T-cell (primary cell): ENCODE measurements around the gene UPK3A. TPM values are rescaled to one million over a fixed set of nuclear protein-coding genes. Genes with fewer than 3 reads are reported as not detected.
"Not testable (repeated sequence)": the region's sequence is repeated elsewhere in the genome, so short reads cannot be mapped to it uniquely, and the experiment has no call there.

Experiments
- ATAC-seq, 4 experiments: fragments of 200-7000 bp in 3 of 4; fragments of 150-1000 bp in 1 of 4; cut with Tn5 transposase; replicated peaks in 1 of 4; 1 replicate in 3 of 4; 2 replicates in 1 of 4; pipeline ENCODE4 v1.10.0; 2021; ENCODE audit warnings: moderate library complexity in 3 of 4, mild to moderate bottlenecking in 2 of 4, moderate number of reproducible peaks in 1 of 4
- CTCF ChIA-PET, 2 donors: fragments of 300-600 bp; sonication (Branson Sonifier 250); formaldehyde crosslinking; loops; one replicate each; lab custom pipeline; 2022; ENCODE audit warnings: antibody characterized with exemption in 2 of 2; lab: Charles Lee
- POLR2A ChIA-PET, 2 donors: fragments of 300-600 bp; sonication (Branson Sonifier 250); formaldehyde crosslinking; loops; one replicate each; lab custom pipeline; 2022; ENCODE audit warnings: antibody characterized with exemption in 2 of 2; lab: Charles Lee
- DNase-seq, 35 experiments: peaks; one replicate each; pipeline versions ENCODE4 v3.0.0 to v3.0.0-alpha.2; 2013 to 2023
- H3K27ac ChIP-seq: one replicate; pipeline ENCODE4 v1.5.1; 2013; ENCODE audit warnings: low read length
- H3K27me3 ChIP-seq, 2 experiments: replicated peaks in 1 of 2; 1 replicate in 1 of 2; 2 replicates in 1 of 2; pipeline versions ENCODE4 v1.6.1 to v1.7.0; 2013; ENCODE audit warnings: low read length in 1 of 2, mixed read lengths in 1 of 2; ENCODE audit not compliant: control insufficient read depth in 2 of 2, insufficient read depth in 2 of 2; ENCODE audit errors: extremely low read depth in 1 of 2
- H3K36me3 ChIP-seq, 2 donors: 1 replicate in 1 of 2; 2 replicates in 1 of 2; pipeline versions ENCODE4 v1.6.1 to v1.7.0; 2013; ENCODE audit warnings: low read length in 1 of 2; ENCODE audit not compliant: control insufficient read depth in 2 of 2, insufficient read depth in 1 of 2; ENCODE audit errors: extremely low read depth in 1 of 2
- H3K4me1 ChIP-seq, 2 experiments: 1 replicate in 1 of 2; 2 replicates in 1 of 2; pipeline versions ENCODE4 v1.6.1 to v1.7.0; 2013; ENCODE audit warnings: low read length in 2 of 2, mixed read lengths in 1 of 2; ENCODE audit not compliant: insufficient read depth in 2 of 2, control insufficient read depth in 1 of 2; ENCODE audit errors: extremely low read depth in 1 of 2
- H3K4me3 ChIP-seq, 2 donors: 1 replicate in 1 of 2; 2 replicates in 1 of 2; pipeline versions ENCODE4 v1.5.1 to v1.7.0; 2013; ENCODE audit warnings: mild to moderate bottlenecking in 2 of 2, low read length in 1 of 2, moderate library complexity in 1 of 2; ENCODE audit not compliant: control insufficient read depth in 1 of 2; ENCODE audit errors: extremely low read depth in 1 of 2
- H3K9me3 ChIP-seq: 2 replicates; pipeline ENCODE4 v1.7.0; 2013
- H3K27ac Mint-ChIP-seq, 2 donors: one replicate each; pipeline ENCODE4 v1.8.0; 2020 to 2021; ENCODE audit warnings: mild to moderate bottlenecking in 2 of 2, mixed read lengths in 2 of 2
- H3K27me3 Mint-ChIP-seq, 2 donors: one replicate each; pipeline ENCODE4 v1.8.0; 2021 to 2022; ENCODE audit warnings: mixed read lengths in 2 of 2
- H3K36me3 Mint-ChIP-seq: one replicate; pipeline ENCODE4 v1.8.0; 2021; ENCODE audit warnings: mixed read lengths
- H3K4me1 Mint-ChIP-seq, 3 donors: one replicate each; pipeline ENCODE4 v1.8.0; 2020 to 2022; ENCODE audit warnings: mixed read lengths in 3 of 3, mild to moderate bottlenecking in 1 of 3
- H3K4me3 Mint-ChIP-seq, 3 donors: one replicate each; pipeline ENCODE4 v1.8.0; 2020 to 2022; ENCODE audit warnings: mild to moderate bottlenecking in 3 of 3, mixed read lengths in 3 of 3, moderate library complexity in 3 of 3
- H3K9me3 Mint-ChIP-seq, 3 donors: one replicate each; pipeline ENCODE4 v1.8.0; 2020 to 2022; ENCODE audit warnings: mixed read lengths in 3 of 3
- WGBS: methylation state at CpG from one replicate; pipeline ENCODE4 v1.1.5; 2013; ENCODE audit warnings: missing lambda C conversion rate; ENCODE audit not compliant: insufficient coverage; 5-methylcytosine and 5-hydroxymethylcytosine counted together
- total RNA-seq, 35 experiments: library from RNA in 6 of 35; stranded (reverse) in 6 of 35; fragments of 120-200 nt in 1 of 35; gene quantifications; one replicate each; pipeline versions ENCODE4 v1.2.1 to v1.2.4 and lab custom pipeline; 2013 to 2026

UPK3A gene
- total RNA-seq, 5 donors from 2014 or later (not counting 1 experiment from before 2014, with no cell fraction given) = not detected

- CTCF ChIA-PET = no interaction called here
- Histone ChIP-seq H3K27me3 (peaks cover 0 to 51% of the 10 kb centered on the region in 2 experiments), H3K36me3 (no peaks in the 10 kb centered on the region), H3K9me3 (no peaks in the 10 kb centered on the region), H3K4me3 (no peak overlapping the region), H3K4me1 (peaks cover 4 to 17% of the 10 kb centered on the region in 2 experiments), H3K27ac (no peak overlapping the region)
- H3K36me3 Mint-ChIP-seq = no peaks in the 10 kb centered on the region
- WGBS = 83% methylated on average over 7 of the region's 16 CpGs
- H3K27me3 Mint-ChIP-seq = peaks cover 3% of the 10 kb centered on the region in 2 donors
- H3K4me3 Mint-ChIP-seq = peak overlapping the region; percentile 73 to 85 (median 80)
- H3K4me1 Mint-ChIP-seq = peaks cover 10 to 15% (median 12%) of the 10 kb centered on the region in 3 donors
- no peak overlapping the region for H3K27ac Mint-ChIP-seq
- no peak for DNase-seq
- H3K9me3 Mint-ChIP-seq = no peaks in the 10 kb centered on the region
- POLR2A ChIA-PET = no interaction called here
- ATAC-seq = no peak
Measured at GRCh38 chr22:45270095-45271020, 14.4 kb upstream of the UPK3A start.

GRCh38 chr22:45271667-45272201, 13.0 kb upstream of the UPK3A start:
- Mint-ChIP-seq H3K4me3 (no peak overlapping the region), H3K27me3 (peaks cover 3% of the 10 kb centered on the region in 2 donors), H3K9me3 (no peaks in the 10 kb centered on the region), H3K4me1 (peaks cover 10 to 15% (median 12%) of the 10 kb centered on the region in 3 donors), H3K27ac (peak overlapping the region in 1 of 2 donors; percentile 4), H3K36me3 (no peaks in the 10 kb centered on the region)
- Histone ChIP-seq H3K36me3 (no peaks in the 10 kb centered on the region), H3K27me3 (peaks cover 0 to 49% of the 10 kb centered on the region in 2 experiments), H3K4me3 (no peak overlapping the region), H3K4me1 (peaks cover 4 to 17% of the 10 kb centered on the region in 2 experiments), H3K9me3 (no peaks in the 10 kb centered on the region), H3K27ac (no peak overlapping the region)
- DNase-seq = no peak
- ChIA-PET CTCF (interaction anchor here (0.6 to 0.9 kb wide), 4 partner anchors 10 to 153 kb away, joined by 3 to 9 read pairs (median 4); no protein-coding TSS in a partner anchor), POLR2A (no interaction called here)
- no peak for ATAC-seq
- WGBS = 70% methylated on average over 5 of the region's 13 CpGs

GRCh38 chr22:45272498-45272897, 12.3 kb upstream of the UPK3A start:
- Mint-ChIP-seq H3K27me3 (peaks cover 3% of the 10 kb centered on the region in 2 donors), H3K36me3 (no peaks in the 10 kb centered on the region), H3K4me1 (peaks cover 10 to 15% (median 12%) of the 10 kb centered on the region in 3 donors), H3K27ac (no peak overlapping the region), H3K9me3 (no peaks in the 10 kb centered on the region), H3K4me3 (no peak overlapping the region)
- H3K9me3 ChIP-seq = no peaks in the 10 kb centered on the region
- CTCF ChIA-PET = interaction anchor here (0.8 to 0.9 kb wide), 2 partner anchors 152 to 165 kb away, joined by 3 to 9 read pairs; no protein-coding TSS in a partner anchor
- DNase-seq = no peak
- no peak overlapping the region for H3K27ac ChIP-seq
- POLR2A ChIA-PET = no interaction called here
- no peak overlapping the region for H3K4me3 ChIP-seq
- no peaks in the 10 kb centered on the region for H3K36me3 ChIP-seq
- H3K4me1 ChIP-seq = peaks cover 4 to 17% of the 10 kb centered on the region in 2 experiments
- ATAC-seq = no peak
- peaks cover 0 to 49% of the 10 kb centered on the region in 2 experiments for H3K27me3 ChIP-seq
- 89% methylated on average over 7 of the region's 7 CpGs for WGBS

DNA sequence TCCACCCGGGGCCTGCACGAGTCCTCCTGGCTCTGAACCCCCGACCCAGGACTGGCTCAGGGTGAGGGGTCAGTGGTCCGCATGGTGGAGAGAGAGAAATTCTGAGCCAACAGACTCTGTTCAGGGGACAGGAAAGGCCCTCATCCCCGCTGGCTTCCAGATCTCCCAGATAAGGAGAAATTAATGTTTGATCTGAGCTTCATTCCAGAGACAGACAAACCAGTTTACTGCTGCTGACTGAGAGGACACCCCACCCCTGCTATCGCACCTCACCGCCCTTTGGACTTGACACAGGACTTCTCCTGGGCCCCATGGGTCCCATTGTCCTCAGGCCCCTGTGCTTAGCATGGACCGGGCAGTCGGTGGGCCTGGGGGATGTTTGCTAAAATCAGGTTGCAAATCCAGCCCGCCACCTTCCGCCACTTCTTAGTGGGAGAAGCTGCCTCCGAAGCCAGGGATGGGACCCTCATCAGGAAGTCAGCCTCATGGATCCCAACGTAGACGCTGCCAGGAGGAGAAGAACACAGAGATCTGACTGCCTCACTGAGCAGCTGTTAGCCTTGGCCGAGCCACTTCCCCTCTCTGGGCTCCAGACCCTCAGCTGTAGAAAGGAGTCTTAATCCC, 11.2 kb upstream of the UPK3A start:
- no peak overlapping the region for H3K4me3 Mint-ChIP-seq
- ChIA-PET POLR2A (no interaction called here), CTCF (no interaction called here)

GRCh38 chr22:45276507-45277105, 8.1 kb upstream of the UPK3A start:
- Mint-ChIP-seq H3K27ac (no peak overlapping the region), H3K9me3 (no peaks in the 10 kb centered on the region), H3K4me1 (peaks cover 0 to 12% (median 11%) of the 10 kb centered on the region in 3 donors), H3K4me3 (no peak overlapping the region), H3K27me3 (no peaks in the 10 kb centered on the region), H3K36me3 (no peaks in the 10 kb centered on the region)
- ATAC-seq (no peak), DNase-seq (no peak)
- no peak overlapping the region for H3K4me3 ChIP-seq
- no peaks in the 10 kb centered on the region for H3K9me3 ChIP-seq
- WGBS = 81% methylated on average over 8 of the region's 12 CpGs
- H3K27me3 ChIP-seq = peaks cover 0 to 20% of the 10 kb centered on the region in 2 experiments
- no peak overlapping the region for H3K27ac ChIP-seq
- ChIA-PET CTCF (no interaction called here), POLR2A (no interaction called here)
- no peaks in the 10 kb centered on the region for H3K36me3 ChIP-seq
- H3K4me1 ChIP-seq = peaks cover 0 to 3% of the 10 kb centered on the region in 2 experiments

More for the DNA sequence above, 11.2 kb upstream of the UPK3A start:
- 89% methylated on average over 15 of the region's 15 CpGs for WGBS
- H3K4me1 Mint-ChIP-seq = peaks cover 10 to 14% (median 14%) of the 10 kb centered on the region in 3 donors
- Histone ChIP-seq H3K27me3 (peaks cover 0 to 40% of the 10 kb centered on the region in 2 experiments), H3K4me1 (peaks cover 4 to 11% of the 10 kb centered on the region in 2 experiments), H3K4me3 (no peak overlapping the region), H3K27ac (no peak overlapping the region), H3K36me3 (no peaks in the 10 kb centered on the region), H3K9me3 (no peaks in the 10 kb centered on the region)
- H3K27ac Mint-ChIP-seq = no peak overlapping the region
- H3K36me3 Mint-ChIP-seq = no peaks in the 10 kb centered on the region
- peaks cover 3% of the 10 kb centered on the region in 2 donors for H3K27me3 Mint-ChIP-seq
- H3K9me3 Mint-ChIP-seq = no peaks in the 10 kb centered on the region
- ATAC-seq (no peak), DNase-seq (no peak)

DNA sequence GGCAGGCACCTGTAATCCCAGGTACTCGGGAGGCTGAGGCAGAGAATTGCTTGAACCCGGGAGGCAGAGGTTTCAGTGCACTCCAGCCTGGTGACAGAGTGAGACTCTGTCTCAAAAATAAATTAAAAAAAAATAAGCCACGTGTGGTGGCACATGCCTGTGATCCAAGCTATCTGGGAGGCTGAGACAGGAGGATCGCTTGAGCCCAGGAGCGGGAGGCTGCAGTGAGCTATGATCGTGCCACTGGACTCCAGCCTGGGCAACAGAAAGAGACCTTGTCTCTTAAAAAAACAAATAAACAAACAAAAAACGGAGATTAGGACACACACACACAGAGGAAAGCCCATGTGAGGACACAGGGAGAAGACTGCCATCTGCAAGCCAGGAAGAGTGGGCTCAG, 7.0 kb upstream of the UPK3A start:
- peaks cover 0 to 20% of the 10 kb centered on the region in 2 experiments for H3K27me3 ChIP-seq

More for the DNA sequence above, 7.0 kb upstream of the UPK3A start:
- ATAC-seq, H3K4me3 Mint-ChIP-seq, CTCF ChIA-PET, H3K27ac Mint-ChIP-seq, H3K27ac ChIP-seq, H3K27me3 Mint-ChIP-seq, H3K4me3 ChIP-seq, H3K36me3 Mint-ChIP-seq, H3K9me3 ChIP-seq, H3K4me1 ChIP-seq, DNase-seq, H3K9me3 Mint-ChIP-seq, H3K36me3 ChIP-seq: not testable (repeated sequence)
- WGBS = 79% methylated on average over 4 of the region's 7 CpGs
- POLR2A ChIA-PET = interaction anchor here in 1 of 2 donors (0.6 kb wide), 1 partner anchor 9 kb away, joined by 3 read pairs; no protein-coding TSS in a partner anchor
- H3K4me1 Mint-ChIP-seq = peaks cover 0 to 12% (median 11%) of the 10 kb centered on the region in 3 donors
